Effector CD4-positive, alpha-beta T cell (primary cell): ENCODE measurements around the gene BCKDK.
"Not testable (repeated sequence)": the region's sequence is repeated elsewhere in the genome, so short reads cannot be mapped to it uniquely, and the experiment has no call there.

Source experiments
- DNase-seq: peaks from one replicate; pipeline ENCODE4 v3.0.0-alpha.2; 2020

Gene BCKDK

DNA sequence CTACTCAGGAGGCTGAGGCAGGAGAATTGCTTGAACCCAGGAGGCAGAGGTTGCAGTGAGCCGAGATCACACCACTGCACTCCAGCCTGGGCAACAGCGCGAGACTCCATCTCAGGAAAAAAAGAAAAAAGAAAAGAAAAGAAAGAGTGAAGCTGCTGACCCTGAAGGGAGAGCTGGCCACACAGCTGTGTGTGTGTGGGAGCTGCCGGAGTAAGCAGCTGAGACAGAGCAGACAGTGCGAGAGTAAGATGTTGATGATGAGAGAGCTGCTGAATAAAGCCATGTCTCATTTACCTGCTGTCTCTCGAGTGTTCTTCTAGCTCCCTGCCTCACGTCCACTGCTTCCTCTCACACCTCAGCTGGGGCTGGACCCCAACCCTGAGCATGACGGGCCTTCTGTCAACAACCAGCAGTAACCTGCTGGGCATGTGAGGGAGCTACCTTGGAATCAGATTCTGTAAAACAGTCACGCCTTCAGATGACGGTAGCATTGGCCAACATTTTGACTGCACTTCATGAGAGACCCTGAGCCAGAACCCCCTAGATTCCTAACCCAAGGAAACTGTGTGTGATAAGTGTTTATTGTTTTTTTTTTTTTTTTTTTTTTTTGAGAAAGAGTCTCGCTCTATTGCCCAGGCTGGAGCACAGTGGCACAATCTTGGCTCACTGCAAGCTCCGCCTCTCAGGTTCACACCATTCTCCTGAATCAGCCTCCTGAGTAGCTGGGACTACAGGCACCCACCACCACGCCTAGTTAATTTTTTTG, 7.1 kb upstream of the BCKDK start:
- DNase-seq = not testable (repeated sequence)

DNA sequence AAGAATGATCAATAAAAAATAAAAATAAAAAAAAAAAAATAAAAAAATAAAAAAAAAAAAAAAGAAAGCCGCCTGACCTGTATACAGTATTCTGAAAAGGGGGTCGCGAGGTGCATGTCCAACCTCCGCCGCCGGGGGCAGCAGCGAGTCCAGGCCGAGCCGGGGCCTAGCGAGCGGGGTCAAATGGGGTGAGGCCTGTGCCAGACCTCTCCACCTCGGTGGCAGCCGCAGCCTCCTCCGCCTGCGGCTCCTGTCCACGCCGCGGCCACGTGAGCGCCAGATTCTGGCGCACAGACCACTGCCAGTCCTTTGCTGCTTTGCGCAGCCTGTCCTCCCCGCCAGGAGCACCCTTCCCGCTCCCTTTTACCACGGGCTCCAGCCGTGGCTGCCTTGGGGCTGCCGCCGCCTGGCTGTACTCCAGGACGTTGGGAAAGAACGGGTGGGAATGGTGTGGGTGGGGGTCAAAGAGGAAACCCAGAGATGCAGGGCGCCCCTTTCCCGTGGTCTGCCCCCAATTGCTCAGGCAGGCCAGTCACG, 2.4 kb upstream of the BCKDK start:
- DNase-seq = peak; percentile 68

DNA sequence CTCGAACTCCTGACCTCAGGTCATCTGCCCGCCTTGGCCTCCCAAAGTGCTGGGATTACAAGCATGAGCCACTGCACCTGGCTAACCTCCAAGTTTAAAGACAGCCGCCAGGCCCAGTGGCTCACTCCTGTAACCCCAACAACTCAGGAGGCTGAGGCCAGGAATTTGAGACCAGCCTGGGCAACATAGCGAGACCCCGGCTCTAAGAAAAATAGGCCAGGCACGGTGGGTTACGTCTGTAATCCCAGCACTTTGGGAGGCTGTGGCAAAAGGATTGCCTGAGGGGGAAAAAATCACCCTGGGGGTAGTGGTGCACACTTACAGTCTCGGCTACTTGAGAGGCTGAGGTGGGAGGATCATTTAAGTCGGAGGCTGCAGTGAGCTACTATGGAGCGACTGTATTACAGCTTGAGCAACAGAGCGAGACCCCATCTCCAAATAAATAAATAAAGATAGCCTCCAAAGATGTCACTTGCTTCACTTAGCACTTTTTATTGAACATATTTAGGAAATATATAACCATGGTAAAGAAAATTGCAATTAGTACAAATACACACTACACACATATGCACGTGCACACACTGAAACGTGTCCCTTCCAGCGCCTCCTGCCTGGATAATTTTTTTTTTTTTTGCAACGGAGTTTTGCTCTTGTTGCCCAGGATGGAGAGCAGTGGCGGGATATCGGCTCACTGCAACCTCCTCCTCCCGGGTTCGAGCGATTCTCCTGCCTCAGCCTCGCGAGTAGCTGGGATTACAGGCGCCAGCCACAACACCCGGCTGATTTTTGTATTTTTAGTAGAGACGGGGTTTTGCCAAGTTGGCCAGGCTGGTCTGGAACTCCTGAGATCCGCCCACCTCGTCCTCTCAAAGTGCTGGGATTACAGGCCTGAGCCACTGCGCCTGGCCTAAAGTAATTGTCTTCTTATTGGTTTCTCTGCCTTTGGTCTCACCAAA, 1.4 kb upstream of the BCKDK start:
- DNase-seq = no peak

DNA sequence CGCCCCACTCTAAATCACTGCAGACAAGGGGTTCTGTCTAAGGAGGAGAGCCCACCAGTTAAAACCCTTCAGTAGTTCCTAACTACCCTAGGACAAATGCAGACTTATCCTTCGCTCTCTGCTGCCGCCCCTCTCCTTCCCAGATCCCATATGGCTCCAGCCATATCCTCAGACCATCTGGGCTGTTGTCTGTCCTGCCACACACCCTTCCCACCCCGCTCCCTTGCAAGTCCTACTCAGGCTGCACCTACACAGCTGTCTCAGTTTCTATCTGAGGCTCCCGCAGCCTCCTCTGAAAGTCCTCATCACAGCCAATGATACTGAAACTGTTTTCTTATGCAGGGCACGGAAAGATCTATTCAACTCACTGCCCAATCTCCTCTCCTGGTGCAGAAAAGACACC, 720 bp upstream of the BCKDK start:
- DNase-seq = no peak

DNA sequence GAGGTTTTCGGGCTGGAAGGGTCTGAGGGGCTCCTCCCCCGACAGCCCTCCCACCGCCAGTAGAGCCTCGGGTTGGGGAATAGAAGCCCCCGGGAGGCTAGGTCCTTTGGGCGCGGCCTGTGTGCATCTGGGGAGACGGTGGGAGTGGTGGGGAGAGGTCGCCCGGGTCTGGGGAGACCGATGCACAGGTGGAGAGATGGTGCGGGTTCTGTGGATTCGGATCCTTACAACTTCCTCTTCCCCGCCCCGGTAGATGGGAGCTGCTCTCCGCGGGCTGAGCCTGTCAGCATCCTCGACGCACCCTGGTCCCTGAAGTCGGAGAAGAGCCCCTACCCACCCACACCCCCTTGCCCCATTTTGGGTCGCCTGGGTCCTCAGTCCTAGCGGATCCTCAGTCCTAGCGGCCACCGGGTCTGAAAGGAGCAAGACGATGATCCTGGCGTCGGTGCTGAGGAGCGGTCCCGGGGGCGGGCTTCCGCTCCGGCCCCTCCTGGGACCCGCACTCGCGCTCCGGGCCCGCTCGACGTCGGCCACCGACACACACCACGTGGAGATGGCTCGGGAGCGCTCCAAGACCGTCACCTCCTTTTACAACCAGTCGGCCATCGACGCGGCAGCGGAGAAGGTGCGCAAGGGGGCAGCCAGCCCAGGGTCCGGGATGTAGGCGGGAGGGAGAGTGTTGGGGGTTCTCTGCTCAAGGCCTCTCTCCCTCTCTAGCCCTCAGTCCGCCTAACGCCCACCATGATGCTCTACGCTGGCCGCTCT, 790 bp downstream of the BCKDK start:
- DNase-seq = no peak

DNA sequence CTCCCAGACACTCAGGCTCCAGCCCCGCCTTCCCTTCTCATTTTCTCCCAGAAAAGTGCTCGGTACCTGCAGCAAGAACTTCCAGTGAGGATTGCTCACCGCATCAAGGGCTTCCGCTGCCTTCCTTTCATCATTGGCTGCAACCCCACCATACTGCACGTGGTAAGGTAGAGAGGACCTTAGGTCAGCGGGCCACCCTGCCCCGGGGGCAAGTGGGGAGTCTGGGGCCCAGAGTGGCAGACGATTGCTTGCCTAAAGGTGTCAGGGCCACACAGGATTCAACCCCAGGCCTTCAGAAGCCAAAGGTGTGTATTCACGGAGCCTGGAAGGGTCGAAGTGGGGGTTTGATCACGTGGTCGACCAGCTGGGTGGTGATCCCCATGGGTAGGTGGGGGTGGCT, 1.4 kb downstream of the BCKDK start:
- DNase-seq = no peak

DNA sequence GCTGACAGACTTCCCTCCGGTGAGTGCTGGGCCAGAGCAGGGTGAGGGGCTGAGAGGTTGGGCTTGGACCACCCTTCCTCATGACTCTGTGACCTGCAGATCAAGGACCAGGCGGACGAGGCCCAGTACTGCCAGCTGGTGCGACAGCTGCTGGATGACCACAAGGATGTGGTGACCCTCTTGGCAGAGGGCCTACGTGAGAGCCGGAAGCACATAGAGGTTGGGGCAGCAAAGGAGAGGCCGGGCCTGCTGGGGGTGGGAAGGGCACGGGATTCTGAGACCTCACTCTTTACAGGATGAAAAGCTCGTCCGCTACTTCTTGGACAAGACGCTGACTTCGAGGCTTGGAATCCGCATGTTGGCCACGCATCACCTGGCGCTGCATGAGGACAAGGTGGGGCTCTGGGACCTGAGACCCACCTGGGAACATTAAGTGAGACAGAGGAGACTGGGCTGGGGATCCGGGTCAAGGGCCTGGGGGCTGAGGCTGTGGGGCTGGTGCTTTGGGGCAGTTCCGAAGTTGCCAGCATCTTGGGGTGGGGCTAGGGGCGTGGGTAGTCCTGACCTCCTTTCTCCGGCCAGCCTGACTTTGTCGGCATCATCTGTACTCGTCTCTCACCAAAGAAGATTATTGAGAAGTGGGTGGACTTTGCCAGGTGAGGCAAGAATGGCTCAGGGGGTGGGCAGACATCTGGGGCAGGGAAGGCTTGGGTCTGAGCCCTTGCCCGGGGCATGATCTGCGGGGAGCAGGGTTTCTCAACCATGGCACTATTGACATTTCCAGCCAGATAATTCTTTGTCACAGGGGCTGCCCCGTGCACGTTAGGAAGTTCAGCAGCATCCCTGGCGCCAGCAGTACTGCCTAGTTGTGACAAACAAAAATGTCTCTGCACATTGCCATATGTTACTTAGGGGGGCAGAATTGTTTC, 2.2 kb downstream of the BCKDK start:
- no peak for DNase-seq

DNA sequence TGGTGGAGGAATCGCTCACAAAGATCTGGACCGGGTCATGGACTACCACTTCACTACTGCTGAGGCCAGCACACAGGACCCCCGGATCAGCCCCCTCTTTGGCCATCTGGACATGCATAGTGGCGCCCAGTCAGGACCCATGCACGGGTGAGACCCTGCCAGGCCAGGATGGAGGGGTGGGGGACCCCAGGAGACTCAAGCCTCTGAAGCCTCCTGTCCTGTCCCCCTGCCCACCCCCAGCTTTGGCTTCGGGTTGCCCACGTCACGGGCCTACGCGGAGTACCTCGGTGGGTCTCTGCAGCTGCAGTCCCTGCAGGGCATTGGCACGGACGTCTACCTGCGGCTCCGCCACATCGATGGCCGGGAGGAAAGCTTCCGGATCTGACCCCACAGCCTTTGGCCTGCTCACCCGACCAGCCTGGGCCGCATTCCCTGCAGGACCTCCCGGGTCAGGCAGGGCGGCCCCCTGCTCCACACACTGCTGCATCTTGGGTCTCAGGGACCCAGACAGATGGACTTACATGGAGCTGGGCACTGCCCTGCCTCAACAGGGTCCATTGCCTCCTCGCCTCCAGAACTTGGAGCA, 3.8 kb downstream of the BCKDK start:
- no peak for DNase-seq

DNA sequence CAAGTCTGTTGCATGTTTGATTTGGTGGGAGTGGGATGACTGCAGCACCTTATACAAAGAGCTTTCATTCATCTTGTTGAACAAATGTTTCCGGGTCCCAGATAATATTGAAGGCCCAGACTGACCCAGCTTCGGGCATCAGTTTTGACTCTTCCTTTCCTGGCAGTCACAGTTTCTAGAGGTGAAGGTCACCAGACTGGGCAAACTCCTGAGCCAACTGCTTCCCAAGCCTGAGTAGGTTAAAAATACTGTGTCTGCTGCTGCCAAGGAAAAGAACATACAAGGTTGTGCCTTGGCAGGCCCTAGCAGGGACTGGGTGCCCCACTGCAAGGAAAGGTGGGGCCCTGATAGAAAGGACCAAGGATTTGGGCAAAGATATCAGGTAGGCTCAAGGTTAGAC, 4.5 kb downstream of the BCKDK start:
- no peak for DNase-seq

DNA sequence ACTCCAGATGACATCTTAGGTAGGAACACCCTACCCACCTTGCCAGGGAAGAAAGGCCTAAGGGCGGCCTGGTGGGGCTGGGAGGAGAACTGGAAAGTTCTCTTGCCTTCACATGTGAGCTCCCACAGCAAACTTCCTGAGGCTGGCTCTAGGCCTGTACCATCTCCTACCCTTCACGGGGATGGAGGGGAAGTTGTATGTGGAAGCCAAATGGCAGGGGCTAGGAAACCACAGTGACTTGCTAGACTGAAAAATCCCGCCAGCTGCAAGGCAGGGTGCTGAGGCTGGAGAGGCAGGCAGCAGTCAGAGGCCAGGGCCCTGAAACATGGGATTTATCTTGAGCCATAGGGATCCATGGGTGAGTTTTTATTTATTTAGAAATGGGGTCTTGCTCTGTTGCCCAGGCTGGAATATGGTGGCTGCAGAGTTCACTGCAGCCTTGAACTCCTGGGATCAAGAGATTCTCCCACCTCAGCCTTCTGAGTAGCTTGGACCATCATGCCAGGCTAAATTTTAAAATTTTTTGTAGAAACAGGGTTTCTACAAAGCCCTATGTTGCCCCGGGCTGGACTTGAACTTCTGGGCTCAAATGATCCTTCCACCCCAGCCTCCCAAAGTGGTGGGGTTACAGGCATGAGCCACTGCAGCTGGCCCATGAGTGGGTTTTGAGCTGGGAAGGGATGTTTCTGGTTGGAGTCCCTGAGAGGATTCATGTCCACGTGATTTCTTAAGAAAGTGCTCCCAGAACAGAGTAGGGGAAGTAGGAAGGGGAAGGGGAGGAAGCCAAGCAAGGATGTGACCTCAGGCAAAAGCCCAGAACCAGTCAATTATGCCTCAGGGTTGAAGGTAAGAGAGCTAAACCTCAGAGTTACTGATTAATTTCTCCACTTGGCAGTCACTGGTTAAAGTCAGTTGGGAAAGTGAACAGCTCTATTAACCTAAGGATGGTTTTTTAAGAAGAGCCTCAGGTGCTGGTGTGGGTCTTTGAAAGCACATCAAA, 5.2 kb downstream of the BCKDK start:
- DNase-seq = no peak

DNA sequence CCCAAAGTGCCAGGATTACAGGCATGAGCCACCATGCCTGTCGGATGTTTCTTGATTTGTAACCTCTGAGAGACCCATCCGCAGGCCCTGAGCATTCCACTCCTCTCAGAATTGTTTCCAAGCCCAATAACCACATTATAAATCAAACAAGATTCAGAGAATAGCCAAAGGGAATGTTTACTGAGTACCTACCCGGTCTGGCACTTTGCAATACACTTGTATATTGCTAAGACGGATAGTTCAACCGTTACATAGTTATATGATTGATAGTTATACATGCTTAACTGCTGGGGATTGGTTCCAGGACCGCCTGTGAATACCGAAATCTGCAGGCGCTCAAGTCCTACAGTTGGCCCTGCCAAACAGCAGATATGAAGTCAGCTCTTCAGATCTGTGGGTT, 6.3 kb downstream of the BCKDK start:
- no peak for DNase-seq

DNA sequence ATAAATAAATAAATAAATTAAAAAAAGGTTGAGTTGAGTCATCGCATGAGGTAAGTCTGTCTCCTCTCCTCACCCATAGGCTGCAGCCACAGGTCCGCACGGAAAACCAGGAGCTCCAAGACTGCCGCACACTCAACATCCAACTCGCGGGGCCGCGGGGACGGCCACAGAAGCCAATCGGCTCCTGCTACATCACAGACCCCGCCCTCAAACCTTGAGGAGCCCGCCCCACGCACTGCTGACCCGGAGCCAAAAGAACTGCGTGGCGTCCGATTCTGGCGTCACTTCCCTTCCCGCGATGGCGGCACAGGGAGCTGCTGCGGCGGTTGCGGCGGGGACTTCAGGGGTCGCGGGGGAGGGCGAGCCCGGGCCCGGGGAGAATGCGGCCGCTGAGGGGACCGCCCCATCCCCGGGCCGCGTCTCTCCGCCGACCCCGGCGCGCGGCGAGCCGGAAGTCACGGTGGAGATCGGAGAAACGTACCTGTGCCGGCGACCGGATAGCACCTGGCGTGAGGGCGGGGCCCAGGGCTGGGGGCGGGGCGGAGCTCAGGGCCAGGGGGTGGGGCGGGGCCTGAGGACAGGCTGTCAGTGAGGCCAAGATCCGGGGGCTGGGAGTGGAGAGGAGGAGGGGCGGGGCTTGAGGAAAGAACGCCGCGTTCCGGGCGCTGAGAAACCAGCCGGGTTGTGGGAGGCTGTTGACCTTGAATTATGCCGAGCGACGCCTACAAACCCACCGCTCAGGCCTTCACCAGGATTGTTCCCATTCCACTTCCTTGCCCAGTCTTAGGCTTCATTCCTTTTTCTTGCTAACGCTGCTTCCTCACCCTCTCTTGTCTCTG, 9.4 kb downstream of the BCKDK start, which contains the start of gene KAT8:
Gene KAT8, plus strand, starts transcription at position 281 of the 839 bp plus-strand sequence. Its CDS starts 18 bp downstream, at position 299.
- DNase-seq = peak; percentile 97

DNA sequence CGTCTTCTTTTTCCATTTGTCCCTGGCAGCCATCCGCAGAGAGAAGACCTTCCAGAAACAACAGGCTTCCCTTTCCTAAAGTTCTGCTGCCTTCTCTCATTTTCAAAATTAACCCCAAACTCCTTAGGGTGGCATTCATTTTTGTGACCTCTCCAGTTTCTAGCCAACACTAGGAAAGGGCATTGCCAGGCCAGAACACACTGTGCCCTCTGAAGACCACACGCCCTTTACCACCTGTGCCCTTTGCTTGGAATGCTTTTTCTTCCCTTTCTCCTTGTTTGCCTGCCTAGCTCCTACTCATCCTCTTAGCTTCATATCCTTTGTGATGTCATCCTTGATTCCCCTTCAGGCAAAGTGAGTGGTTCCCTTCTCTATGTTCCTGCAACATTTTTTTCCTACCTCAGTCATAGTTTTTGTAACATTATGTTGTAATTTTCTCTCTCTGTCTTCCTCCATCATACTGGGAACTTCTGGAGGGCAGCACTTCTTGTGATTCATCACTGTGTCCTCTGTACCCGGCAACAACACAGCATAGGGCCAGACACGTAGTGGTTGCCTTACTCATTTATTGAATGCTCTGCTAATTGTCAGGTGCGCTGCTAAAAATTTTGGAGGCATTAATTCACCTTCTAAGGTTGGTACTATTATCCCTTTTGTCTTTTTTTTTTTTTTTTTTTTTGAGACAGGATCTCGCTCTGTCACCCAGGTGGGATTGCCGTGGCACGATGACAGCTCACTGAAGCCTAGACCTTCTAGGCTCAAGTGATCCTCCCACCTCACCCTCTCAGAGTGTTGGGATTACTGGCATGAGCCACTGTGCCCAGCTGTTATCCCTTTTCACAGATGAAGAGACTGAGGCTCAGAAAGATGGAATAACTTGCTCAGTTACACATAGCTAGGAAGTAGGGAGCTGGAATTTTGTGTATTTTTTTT, 10.3 kb downstream of the BCKDK start:
- DNase-seq = no peak

DNA sequence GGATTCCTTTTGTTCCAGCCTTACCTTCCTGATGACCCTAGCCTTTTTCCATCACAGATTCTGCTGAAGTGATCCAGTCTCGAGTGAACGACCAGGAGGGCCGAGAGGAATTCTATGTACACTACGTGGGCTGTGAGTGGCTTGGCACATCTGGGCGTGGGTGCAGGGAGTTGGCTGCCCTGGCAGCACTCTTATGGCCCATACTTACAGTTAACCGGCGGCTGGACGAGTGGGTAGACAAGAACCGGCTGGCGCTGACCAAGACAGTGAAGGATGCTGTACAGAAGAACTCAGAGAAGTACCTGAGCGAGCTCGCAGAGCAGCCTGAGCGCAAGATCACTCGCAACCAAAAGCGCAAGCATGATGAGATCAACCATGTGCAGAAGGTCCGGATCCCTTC, 11.9 kb downstream of the BCKDK start:
- DNase-seq = no peak

DNA sequence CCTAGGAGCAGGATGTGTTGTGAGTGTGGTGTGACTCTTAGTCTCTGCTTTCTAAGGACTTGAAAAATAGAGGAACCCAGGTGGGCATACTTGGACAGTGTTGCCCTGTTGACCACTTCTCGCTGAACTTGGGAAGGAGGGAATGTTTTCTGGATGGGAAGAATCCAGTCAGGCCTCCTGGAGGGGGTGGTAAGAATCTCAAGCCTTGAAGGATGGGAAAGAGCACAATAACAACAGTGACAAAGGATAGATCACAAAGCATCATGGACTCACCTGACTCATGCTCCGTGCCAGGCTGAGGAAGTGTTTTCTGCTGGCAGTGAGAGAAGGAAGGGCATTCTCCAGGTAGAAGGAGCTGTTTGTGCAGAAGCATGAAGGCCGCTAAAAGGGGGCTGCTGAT, 17.7 kb downstream of the BCKDK start:
- DNase-seq = no peak

DNA sequence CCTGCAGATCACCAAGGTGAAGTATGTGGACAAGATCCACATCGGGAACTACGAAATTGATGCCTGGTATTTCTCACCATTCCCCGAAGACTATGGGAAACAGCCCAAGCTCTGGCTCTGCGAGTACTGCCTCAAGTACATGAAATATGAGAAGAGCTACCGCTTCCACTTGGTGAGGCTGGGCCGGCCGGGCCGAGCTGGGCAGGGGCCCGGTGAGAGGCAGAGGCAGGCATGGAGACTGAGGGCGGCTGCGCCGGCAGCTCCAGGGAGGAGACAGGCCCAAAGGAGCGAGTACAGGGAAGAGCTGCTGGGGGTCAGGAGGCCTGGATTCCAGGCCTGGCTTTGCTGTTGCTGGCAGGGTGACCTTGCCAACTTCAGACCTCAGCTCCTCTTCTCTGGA, 19.0 kb downstream of the BCKDK start:
- no peak for DNase-seq

DNA sequence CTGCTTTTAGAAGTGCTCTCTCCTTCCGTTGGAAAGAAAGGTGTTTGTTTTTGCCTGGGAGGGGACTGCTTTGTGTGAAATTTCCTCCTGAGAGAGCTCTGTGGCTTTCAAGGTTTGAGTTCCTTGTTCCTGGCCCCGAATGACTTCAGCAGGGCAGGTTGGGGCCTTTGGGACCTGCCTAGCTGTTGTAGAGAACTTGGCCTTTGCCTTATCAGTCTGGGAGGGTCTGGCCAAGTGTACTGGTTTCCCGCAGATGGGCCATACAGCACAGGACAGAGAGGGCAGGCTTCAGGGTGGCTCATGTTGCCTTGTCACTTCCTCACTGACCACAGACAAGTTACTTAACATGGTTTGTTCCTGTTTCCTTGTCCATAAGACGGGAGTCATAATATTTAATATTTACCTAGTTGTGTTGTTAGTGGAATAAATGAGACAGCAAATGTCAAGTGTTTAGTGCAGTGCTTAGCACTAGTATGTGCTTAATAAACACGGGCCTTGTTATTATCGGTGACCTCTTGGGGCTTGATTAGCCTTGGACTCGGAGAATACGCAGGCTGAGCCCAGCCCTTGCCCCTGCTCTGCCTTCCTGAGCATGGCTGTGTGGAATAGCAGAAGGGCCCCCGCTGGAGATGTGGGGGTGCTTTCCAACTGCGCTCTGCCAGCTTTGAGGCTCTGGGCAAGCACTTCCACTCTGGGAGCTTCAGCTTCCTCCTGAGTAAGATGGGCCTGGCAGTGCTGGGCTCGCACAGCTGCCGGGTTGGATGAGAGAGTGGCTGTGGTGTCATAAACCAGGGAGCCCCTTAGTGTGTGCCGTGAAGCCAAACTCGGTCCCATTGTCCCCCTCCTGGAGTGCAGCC, 20.8 kb downstream of the BCKDK start:
- no peak for DNase-seq
